SK-MEL-5 (cell line): ENCODE results near the gene KCP. TPM values are rescaled to one million over a fixed set of nuclear protein-coding genes. Genes with fewer than 3 reads are reported as not detected.

Source experiments
- DNase-seq: peaks from one replicate; pipeline ENCODE4 v3.0.0-alpha.2; 2016; ENCODE audit warnings: low read depth, low spot score
- in situ Hi-C: cut with HindIII; loops from 2 replicates; pipeline ENCODE4 v1.10.0; 2016; ENCODE audit warnings: low sequenced_read_pairs, high pct_unique_total_duplicates, low pct_unique_long_range_greater_than_20kb
- total RNA-seq: library from RNA; depleted of rRNA; stranded (reverse); fragments of >200 nt; shearing (Covaris generic); gene quantifications from 2 replicates; pipeline ENCODE4 v1.2.3, GENCODE V29; 2014; rRNA removed

Gene KCP
- total RNA-seq, 1 experiment from 2014 or later, result 0.03 TPM

DNA sequence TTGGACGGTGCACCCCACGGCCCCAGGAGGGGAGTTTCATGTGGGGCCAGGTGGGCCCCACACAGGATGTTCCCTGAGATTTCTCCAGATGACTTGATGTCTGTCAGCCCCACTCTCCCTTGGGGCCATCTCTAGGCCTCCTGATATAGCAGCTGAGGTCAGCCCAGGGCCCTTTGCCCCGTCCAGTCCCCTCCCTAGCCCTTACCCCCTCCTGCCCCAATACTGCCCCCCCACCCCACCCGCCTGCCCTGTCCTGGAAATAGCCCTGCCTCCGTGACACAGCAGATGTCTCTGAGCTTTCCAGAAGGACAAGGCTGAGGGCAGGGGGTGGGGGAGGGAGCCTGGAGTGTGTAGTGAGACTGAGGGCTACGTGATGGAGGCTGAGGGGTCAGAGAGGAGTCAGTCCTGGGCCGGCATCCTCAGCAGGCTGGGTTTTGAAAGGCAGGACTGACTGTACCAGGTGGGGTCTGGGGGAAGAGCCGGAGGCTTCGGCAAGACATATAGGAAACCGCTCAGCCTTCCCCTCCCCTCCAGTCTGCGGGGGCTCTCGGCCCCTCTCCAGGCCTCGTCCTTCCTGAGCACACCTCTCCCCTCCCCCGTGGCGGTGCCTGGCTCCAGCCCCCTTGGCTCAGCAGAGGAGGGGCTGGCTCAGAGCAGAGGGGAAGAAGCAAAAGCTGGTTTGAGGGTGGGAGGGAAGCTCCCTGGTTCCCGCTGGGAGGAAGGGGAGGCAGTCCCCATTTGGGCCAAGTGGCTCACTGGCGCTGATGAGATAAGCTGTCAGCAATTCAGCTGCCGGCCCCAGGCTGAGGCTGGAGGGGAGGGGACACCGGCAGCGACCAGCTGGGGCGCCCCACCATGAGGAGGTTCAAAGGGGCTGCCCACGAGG lies 78.3 kb downstream of the KCP start:
- in situ Hi-C loops, result no loop called here
- no peak for DNase-seq

DNA sequence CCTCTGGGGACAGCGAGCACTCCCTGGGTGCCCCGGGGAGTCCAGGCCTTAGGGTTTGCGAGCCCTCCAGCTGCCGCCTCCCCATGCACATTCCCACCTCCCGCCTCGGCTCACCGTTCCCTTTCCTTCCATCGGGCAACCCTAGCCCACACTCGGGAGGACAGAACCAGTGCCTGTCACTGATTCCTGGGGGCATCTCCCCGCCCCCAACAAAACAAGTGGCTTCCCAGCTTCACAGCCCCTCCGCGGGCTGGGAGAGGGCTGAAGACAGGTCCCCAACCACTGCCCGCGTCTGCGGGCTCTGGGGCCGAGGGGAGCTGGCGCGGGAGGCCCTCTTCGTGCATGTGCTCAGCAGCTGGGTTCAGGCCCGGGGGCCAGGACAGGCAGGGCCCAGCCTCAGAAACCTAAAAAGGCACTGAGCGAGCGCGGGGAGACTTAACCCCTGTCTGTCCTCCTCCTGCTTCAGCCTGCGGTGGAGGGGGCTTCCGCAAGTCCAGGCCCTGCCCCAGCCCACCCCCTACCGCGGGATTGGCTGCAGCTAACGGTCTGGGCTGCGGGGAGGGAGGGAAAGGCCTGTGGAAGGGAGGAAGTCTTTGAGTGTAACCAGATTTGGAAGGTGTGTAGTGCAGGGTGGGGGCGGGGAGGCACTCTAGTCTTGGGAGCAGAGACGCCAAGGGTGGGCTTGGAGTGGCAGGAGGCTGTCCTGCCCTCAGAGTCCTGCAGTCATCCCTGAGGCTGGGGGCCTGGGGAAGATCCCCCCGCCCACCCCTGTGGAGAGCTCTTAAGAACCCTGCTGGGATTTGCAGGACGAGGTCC lies 79.1 kb downstream of the KCP start:
- in situ Hi-C loops, result no loop called here
- DNase-seq, result no peak

DNA sequence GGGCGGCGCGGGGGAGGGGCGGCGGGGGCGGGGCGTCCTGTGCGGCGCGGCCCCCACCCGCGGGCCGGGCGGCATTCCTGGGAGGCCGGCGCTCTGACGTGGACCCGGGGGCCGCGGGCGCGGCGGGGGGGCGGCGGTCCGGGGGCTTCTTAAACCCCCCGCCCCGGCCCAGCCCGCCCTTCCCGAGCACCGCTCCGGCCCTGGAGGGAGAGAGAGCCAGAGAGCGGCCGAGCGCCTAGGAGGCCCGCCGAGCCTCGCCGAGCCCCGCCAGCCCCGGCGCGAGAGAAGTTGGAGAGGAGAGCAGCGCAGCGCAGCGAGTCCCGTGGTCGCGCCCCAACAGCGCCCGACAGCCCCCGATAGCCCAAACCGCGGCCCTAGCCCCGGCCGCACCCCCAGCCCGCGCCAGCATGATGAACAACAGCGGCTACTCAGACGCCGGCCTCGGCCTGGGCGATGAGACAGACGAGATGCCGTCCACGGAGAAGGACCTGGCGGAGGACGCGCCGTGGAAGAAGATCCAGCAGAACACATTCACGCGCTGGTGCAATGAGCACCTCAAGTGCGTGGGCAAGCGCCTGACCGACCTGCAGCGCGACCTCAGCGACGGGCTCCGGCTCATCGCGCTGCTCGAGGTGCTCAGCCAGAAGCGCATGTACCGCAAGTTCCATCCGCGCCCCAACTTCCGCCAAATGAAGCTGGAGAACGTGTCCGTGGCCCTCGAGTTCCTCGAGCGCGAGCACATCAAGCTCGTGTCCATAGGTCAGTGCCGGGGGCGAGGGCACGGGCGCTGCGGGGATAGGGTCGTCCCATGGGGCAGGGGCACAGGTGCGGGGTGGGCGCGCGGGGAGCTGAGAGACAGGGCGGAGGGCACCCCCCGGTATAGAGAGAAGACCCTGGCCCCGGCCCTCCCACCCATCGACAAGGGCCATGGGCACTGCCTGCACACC lies 80.0 kb downstream of the KCP start, which contains the start of gene FLNC:
FLNC (plus strand) TSS at position 176 of the 947 bp plus-strand sequence; CDS start at position 408, 232 bp downstream.
- in situ Hi-C loops, result no loop called here
- DNase-seq, result no peak

DNA sequence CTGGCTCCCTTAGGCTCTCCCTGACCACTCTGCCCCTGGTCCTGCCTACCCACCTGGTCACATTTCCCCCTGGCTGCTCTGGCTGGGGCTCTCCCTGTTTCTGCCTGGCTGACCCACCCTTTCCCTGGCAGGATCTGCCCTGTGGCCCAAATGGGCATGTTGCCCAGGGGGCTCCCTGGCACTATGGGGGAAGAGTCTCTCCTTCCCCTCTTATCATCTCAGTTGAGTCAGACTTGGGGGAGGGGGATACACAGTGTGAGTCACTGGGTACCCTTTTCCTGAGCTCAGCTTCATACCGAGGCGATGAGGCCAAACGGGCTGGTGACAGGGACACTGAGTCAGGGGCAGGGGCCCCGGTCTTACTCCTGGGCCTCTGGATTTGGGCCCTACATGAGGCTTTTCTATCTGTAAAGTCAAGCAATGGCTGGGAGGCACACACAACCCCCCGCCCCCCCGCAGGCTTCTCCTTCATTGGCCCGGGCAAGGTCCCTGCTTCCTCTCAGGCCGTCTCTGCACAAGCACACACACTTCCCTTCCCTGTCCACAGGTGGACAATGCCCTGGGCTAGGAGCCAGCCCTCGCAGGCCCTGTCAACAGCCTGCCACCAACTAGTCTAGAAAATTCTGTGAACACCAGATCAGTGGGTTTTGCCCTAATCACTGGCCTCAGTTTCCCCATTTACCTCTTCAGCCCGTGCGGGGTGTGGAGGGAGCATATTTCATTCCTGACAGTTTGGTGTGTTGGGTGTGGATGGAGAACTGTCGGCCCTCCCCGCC lies 80.9 kb downstream of the KCP start:
- in situ Hi-C loops, result no loop called here
- DNase-seq, result no peak

DNA sequence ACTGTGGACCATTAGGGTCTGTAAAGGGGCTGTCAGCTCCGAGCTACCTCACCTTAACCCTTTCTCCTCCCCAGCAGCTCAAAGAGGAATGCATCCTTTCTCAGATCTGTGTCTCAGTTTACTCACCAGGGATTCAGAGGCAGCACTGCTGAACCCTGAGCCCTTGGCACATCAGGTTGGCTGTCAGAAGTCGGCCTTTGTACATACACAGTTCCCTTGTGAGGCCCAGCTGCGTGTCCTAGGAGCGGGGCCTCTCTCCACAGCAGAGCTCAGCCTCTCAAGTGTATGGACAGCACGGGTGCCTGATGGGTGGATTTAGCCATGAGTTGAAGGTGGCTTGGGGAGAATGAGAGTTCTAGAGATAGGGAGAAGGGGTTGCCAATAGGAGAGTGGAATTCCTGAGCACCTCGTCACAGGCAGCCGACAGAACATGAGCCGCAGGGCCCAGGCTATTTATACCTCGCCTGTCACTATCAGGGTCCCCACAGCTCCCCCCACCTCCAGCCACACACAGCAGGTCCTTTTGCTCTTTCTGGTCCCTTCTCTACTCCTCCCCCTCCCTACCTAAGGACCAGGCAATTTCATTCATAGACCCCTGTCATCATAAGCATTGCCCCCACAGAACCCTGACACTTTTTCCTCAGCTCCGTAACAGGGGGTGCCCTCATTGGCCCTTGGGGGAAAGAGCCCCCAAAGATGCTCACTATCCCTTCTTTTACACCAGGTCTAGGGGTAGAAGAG lies 82.4 kb downstream of the KCP start:
- no peak for DNase-seq
- in situ Hi-C loops, result no loop called here

DNA sequence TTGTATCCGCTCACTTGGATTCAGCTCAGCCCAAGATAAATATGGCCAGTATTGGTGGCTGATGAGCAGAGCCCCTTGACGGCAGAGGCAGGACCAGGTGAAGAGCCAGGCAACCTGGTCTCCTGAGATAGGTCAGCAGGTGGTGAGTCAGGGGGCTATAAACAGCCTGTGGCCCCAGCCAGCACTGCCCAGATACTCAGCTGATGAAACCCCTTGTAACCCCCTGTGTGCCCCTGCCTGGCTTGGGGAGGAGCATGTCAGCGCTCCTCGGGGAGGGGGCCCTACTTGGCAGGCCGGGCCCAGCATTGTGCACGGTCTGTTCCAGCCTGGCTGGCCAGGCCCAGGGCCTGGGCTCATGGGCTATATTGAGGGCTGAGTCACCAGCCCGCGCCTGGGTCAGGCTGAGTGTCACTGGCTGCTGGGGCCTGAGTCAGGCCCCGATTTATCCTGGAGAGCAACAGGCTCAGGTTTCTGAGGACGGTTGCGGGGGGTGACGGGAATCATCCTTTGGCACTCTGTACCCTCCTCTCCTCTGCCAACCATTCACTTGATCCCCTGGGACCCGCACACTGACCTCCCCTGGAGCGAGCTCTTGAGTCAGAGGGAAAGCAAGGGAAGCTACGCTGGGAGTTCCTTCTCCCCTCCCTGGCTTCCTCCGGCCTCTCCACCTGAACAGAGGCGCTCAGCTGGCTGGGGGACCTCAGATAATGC lies 83.1 kb downstream of the KCP start:
- no peak for DNase-seq
- in situ Hi-C loops, result no loop called here

DNA sequence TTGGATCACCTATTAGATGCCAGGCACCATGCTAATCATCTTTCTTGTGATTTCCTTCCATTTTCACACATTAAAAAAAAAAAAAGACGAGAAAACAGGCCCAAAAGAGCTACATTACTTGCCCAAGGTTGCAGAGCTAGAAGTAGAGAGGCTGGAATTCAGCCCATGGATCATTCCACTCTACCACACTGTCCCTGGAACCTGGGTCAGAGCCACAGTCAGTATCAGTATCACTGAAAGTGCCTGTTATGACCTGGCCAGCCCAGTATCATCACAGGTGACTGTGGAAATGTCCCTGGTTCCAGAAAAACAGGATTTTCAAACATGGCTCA lies 83.6 kb downstream of the KCP start:
- in situ Hi-C loops, result no loop called here
- DNase-seq, result no peak

Other genes with a start within 250 kb of the KCP start
- 0.21 and 0.82 TPM in 2 replicates for gene GARIN1A, start 238.4 kb downstream of the KCP start, total RNA-seq
- gene CALU, start 171.3 kb downstream of the KCP start, total RNA-seq, result 707 and 727 TPM in 2 replicates
- gene OPN1SW, start 134.9 kb downstream of the KCP start, total RNA-seq, result not detected in 2 replicates
- 13.6 and 14.2 TPM in 2 replicates for gene CCDC136, start 118.7 kb downstream of the KCP start, total RNA-seq
- 0.05 and 0.11 TPM in 2 replicates for gene FLNC, start 80.3 kb downstream of the KCP start, total RNA-seq
- gene ATP6V1F, start 47.9 kb downstream of the KCP start, total RNA-seq, result 318 and 339 TPM in 2 replicates
- 6.3 and 6.9 TPM in 2 replicates for gene IRF5, start 27.2 kb upstream of the KCP start, total RNA-seq
- gene TNPO3, start 144.4 kb upstream of the KCP start, total RNA-seq, result 77.4 and 79.9 TPM in 2 replicates
- gene TSPAN33, start 234.0 kb upstream of the KCP start, total RNA-seq, result 39.3 and 43.6 TPM in 2 replicates